ENCODE data around the gene DEFB119. TPM values are rescaled to one million over a fixed set of nuclear protein-coding genes. Genes with fewer than 3 reads are reported as not detected.
"Not testable (repeated sequence)": the region's sequence is repeated elsewhere in the genome, so short reads cannot be mapped to it uniquely, and the experiment has no call there.

Gene DEFB119
- total RNA-seq, 1 donor from 2014 or later = not detected

- Mint-ChIP-seq H3K4me1 (ENCODE audit: low read depth, unreplicated experiment) (no peaks in the 10 kb centered on the region), H3K27me3 (ENCODE audit: unreplicated experiment) (peaks cover 10% of the 10 kb centered on the region), H3K9me3 (ENCODE audit: unreplicated experiment) (peaks cover 14% of the 10 kb centered on the region), H3K36me3 (ENCODE audit: unreplicated experiment) (peaks cover 4% of the 10 kb centered on the region), H3K4me3 (ENCODE audit: unreplicated experiment) (no peak overlapping the region), H3K27ac (ENCODE audit: unreplicated experiment) (no peak overlapping the region)
- no peak for DNase-seq
- no peak for TF ChIP-seq CTCF (IDR thresholded peaks at IDR 0.05; ENCODE audit: partially characterized antibody, unreplicated experiment)
These were observed 4.5 kb upstream of the DEFB119 start for GRCh38 chr20:31394900-31395299.

- no peak for TF ChIP-seq CTCF (IDR thresholded peaks at IDR 0.05; ENCODE audit: partially characterized antibody, unreplicated experiment)
- DNase-seq = no peak
- Mint-ChIP-seq H3K36me3 (ENCODE audit: unreplicated experiment) (no peaks in the 10 kb centered on the region), H3K27me3 (ENCODE audit: unreplicated experiment) (peaks cover 8% of the 10 kb centered on the region), H3K4me3 (ENCODE audit: unreplicated experiment) (no peak overlapping the region), H3K4me1 (ENCODE audit: low read depth, unreplicated experiment) (no peaks in the 10 kb centered on the region), H3K9me3 (ENCODE audit: unreplicated experiment) (peaks cover 12% of the 10 kb centered on the region), H3K27ac (ENCODE audit: unreplicated experiment) (no peak overlapping the region)
These were observed 2.4 kb upstream of the DEFB119 start for GRCh38 chr20:31392836-31393235.

GRCh38 chr20:31374346-31374745, 16.0 kb downstream of the DEFB119 start:
- H3K9me3 Mint-ChIP-seq (ENCODE audit: unreplicated experiment) = peaks cover 11% of the 10 kb centered on the region

GRCh38 chr20:31368301-31368700, 22.1 kb downstream of the DEFB119 start, which contains the start of gene DEFB118:
TSS of gene DEFB118 (plus strand) at chr20:31368601. CDS start at chr20:31368651, 50 bp downstream.
- Mint-ChIP-seq H3K4me3 (ENCODE audit: unreplicated experiment) (no peak within 1 kb of the TSS), H3K27ac (ENCODE audit: unreplicated experiment) (no peak within 1 kb of the TSS), H3K4me1 (ENCODE audit: low read depth, unreplicated experiment) (no peaks in the 10 kb centered on the region), H3K9me3 (ENCODE audit: unreplicated experiment) (peaks cover 26% of the 10 kb centered on the region), H3K27me3 (ENCODE audit: unreplicated experiment) (peaks cover 4% of the 10 kb centered on the region), H3K36me3 (ENCODE audit: unreplicated experiment) (peaks cover 13% of the 10 kb centered on the region)
- no peak for DNase-seq
- no peak for TF ChIP-seq CTCF (IDR thresholded peaks at IDR 0.05; ENCODE audit: partially characterized antibody, unreplicated experiment)

More at GRCh38 chr20:31374346-31374745, 16.0 kb downstream of the DEFB119 start:
- no peaks in the 10 kb centered on the region for H3K27me3 Mint-ChIP-seq (ENCODE audit: unreplicated experiment)
- H3K4me1 Mint-ChIP-seq (ENCODE audit: low read depth, unreplicated experiment) = no peaks in the 10 kb centered on the region
- no peak overlapping the region for H3K27ac Mint-ChIP-seq (ENCODE audit: unreplicated experiment)
- peaks cover 10% of the 10 kb centered on the region for H3K36me3 Mint-ChIP-seq (ENCODE audit: unreplicated experiment)
- H3K4me3 Mint-ChIP-seq (ENCODE audit: unreplicated experiment) = no peak overlapping the region
- DNase-seq = no peak
- TF ChIP-seq CTCF (IDR thresholded peaks at IDR 0.05; ENCODE audit: partially characterized antibody, unreplicated experiment) = no peak

- not testable (repeated sequence) for H3K27me3 Mint-ChIP-seq (ENCODE audit: unreplicated experiment); H3K36me3 Mint-ChIP-seq (ENCODE audit: unreplicated experiment); DNase-seq; H3K27ac Mint-ChIP-seq (ENCODE audit: unreplicated experiment); H3K4me1 Mint-ChIP-seq (ENCODE audit: low read depth, unreplicated experiment); H3K4me3 Mint-ChIP-seq (ENCODE audit: unreplicated experiment)
- peaks cover 20% of the 10 kb centered on the region for H3K9me3 Mint-ChIP-seq (ENCODE audit: unreplicated experiment)
These were observed 26.1 kb downstream of the DEFB119 start for GRCh38 chr20:31364272-31364671.
